GM06990 (cell line): ENCODE data around the gene PBX2.

ENCODE experiments used
- DNase-seq: peaks from one replicate; pipeline ENCODE4 v3.0.0-alpha.2; 2011; ENCODE audit not compliant: insufficient read length; ENCODE audit errors: extremely low read depth
- H3K27me3 ChIP-seq: replicated peaks from 2 replicates; pipeline ENCODE4 v1.6.0; 2011; ENCODE audit warnings: low read length; ENCODE audit not compliant: control insufficient read depth, insufficient read depth
- H3K36me3 ChIP-seq: 2 replicates; pipeline ENCODE4 v1.5.1; 2011; ENCODE audit warnings: low read length; ENCODE audit not compliant: control insufficient read depth, insufficient read depth
- H3K4me3 ChIP-seq: replicated peaks from 2 replicates; pipeline ENCODE4 v1.5.1; 2011; ENCODE audit warnings: low read depth, mild to moderate bottlenecking, control low read depth, low read length
- CTCF ChIP-seq: IDR thresholded peaks from 2 replicates; pipeline ENCODE4 v1.5.1; 2011; ENCODE audit warnings: low read length, control low read depth, mild to moderate bottlenecking, inconsistent platforms; ENCODE audit not compliant: insufficient read depth, poor library complexity, severe bottlenecking

The PBX2 gene

GRCh38 chr6:32182555-32182981 lies 7.4 kb downstream of the PBX2 start:
- Histone ChIP-seq H3K36me3 (peaks cover 33% of the 10 kb centered on the region), H3K4me3 (no peak overlapping the region), H3K27me3 (no peaks in the 10 kb centered on the region)
- TF ChIP-seq CTCF: no peak
- no peak for DNase-seq

GRCh38 chr6:32181915-32182529 lies 8.0 kb downstream of the PBX2 start:
- no peak for DNase-seq
- no peak for TF ChIP-seq CTCF
- H3K36me3 ChIP-seq: peaks cover 29% of the 10 kb centered on the region
- H3K27me3 ChIP-seq: no peaks in the 10 kb centered on the region
- H3K4me3 ChIP-seq: no peak overlapping the region

- H3K27me3 ChIP-seq: no peaks in the 10 kb centered on the region
- no peak for DNase-seq
- H3K36me3 ChIP-seq: peaks cover 21% of the 10 kb centered on the region
- no peak overlapping the region for H3K4me3 ChIP-seq
- no peak for TF ChIP-seq CTCF
These were observed 8.8 kb downstream of the PBX2 start for GRCh38 chr6:32181148-32181702.

- peaks cover 21% of the 10 kb centered on the region for H3K36me3 ChIP-seq
- TF ChIP-seq CTCF: no peak
- DNase-seq: no peak
- no peak overlapping the region; the same call in 1 of the 2 replicates for H3K4me3 ChIP-seq
- H3K27me3 ChIP-seq: no peaks in the 10 kb centered on the region
These were observed 10.1 kb downstream of the PBX2 start for GRCh38 chr6:32179766-32180405.

GRCh38 chr6:32178547-32179440 lies 11.2 kb downstream of the PBX2 start:
- DNase-seq: no peak

More at GRCh38 chr6:32178547-32179440, 11.2 kb downstream of the PBX2 start:
- TF ChIP-seq CTCF: no peak
- no peaks in the 10 kb centered on the region for H3K27me3 ChIP-seq
- peak overlapping the region; percentile 70 for H3K4me3 ChIP-seq
- H3K36me3 ChIP-seq: peaks cover 21% of the 10 kb centered on the region
